GM12872 (cell line): ENCODE measurements around the gene ZNF732.

ENCODE experiments used
- TF ChIP-seq, protein P1 (sequence below): IDR thresholded peaks from 3 replicates; pipeline ENCODE4 v1.5.1; 2011; ENCODE audit warnings: low read depth, mild to moderate bottlenecking, low read length, moderate library complexity; ENCODE audit not compliant: insufficient read depth

The ZNF732 gene

DNA sequence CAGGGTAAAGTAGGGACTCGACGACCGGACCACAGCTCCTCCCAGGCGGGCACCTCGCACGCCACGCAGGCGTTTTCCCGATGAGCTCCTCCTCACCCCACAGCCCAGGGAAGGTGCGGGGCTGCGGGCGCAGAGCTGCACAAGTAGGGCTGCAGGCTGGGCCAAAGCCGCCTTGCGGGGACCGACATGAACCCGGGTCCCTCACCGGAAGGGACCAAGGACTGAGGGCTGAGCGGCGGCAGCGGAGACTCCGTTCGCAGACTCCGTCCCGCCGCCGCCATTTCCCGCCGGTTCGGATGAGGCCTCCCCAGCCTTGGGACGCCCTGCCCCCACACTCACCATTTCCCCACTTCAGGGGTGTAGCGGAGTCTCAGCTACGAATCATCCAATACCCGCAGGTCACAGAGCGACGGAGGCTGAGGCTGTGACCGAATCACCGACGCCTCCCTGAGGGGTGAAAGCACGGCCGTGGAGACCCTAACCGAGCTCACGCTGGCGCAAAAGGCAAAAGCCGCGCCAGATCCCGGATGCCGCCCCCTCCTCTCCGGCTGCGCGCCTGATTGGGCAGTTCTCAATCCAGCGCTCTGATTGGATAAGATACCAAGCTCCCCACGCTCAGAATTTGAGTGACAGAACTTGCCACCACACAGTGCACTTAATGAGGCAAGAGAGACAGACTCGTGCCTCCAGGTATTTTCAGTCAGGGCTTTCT lies at the start of gene ZNF732:
Gene ZNF732, minus strand, starts transcription at position 506 of the 712 bp plus-strand sequence. Its CDS starts 164 bp downstream, at position 342.
- TF ChIP-seq, protein P1, sequence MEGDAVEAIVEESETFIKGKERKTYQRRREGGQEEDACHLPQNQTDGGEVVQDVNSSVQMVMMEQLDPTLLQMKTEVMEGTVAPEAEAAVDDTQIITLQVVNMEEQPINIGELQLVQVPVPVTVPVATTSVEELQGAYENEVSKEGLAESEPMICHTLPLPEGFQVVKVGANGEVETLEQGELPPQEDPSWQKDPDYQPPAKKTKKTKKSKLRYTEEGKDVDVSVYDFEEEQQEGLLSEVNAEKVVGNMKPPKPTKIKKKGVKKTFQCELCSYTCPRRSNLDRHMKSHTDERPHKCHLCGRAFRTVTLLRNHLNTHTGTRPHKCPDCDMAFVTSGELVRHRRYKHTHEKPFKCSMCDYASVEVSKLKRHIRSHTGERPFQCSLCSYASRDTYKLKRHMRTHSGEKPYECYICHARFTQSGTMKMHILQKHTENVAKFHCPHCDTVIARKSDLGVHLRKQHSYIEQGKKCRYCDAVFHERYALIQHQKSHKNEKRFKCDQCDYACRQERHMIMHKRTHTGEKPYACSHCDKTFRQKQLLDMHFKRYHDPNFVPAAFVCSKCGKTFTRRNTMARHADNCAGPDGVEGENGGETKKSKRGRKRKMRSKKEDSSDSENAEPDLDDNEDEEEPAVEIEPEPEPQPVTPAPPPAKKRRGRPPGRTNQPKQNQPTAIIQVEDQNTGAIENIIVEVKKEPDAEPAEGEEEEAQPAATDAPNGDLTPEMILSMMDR = no peak

DNA sequence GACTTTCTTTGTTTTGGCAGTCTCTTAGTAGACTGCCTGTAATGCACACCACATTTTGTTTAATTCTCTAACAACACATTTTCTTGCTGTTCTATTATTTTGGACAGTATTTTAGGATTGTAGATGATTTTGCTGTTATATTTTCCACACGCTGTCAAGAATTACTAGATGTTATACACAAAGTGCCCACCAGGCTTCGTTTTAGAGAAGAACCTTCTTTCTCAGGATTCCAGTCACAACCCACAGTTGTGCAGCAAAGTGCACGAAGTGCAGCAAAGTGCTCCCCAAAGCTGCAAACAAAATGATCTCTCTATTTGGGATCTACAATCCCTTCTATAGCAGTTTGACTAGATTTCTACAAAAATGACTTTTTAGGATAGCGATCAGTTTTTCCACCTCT lies 34.7 kb upstream of the ZNF732 start:
- TF ChIP-seq, protein P1 = peak; percentile 18; the same call in 1 of the 3 replicates

DNA sequence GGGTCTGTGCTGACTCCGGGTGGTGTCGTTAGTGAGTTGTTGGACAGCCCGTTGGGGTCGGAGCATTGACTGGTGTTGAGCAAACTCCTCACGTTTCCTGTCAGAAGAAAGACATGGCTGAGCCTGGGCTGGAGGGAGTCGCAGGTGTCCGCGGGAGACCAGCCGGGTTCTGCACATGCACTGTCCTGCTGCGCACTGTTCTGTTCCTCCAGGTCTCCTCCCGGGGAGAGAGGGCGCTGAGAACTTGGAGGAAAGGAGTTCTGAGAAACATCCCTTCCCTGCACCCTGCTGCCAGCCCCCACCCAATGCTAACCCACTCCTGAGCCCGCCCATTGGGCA lies 33.5 kb upstream of the ZNF732 start:
- TF ChIP-seq, protein P1 = no peak

DNA sequence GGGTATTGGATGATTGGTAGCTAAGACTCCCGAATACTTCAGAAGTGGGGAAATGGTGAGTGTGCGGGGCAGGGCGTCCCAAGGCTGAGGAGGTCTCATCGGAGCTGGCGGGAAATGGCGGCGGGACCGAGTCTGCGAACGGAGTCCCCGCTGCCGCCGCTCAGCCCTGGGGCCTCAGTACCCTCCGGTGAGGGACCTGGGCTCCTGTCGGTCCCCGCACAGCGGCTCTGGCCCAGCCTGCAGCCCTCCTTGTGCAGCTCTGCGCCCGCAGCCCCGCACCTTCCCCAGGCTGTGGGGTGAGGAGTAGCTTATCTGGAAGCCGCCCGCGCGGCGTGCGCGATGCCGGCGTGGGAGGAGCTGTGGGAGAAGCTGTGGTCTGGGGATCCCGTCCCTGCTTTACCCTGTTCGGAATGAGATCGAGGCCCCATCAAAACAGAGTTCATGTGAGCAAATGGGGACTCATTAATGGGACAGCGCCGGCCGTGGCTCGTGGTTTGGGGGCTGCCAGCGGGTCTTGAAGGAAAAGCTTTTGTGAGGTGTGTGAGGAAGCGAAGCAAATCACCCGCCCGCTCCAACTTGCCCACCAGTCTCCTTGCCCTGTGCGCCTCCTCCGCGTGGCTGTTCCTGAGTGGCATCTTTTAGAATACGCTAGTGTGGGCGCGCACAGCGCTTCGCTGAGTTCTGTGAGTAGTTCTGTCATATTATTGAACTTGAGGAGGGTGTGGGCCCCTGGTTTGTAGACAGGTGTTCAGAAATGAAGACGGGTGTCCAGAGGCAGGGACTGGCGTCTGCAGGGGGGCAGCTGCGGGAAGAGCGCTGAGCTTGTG lies 32.9 kb upstream of the ZNF732 start:
- TF ChIP-seq, protein P1 = no peak

DNA sequence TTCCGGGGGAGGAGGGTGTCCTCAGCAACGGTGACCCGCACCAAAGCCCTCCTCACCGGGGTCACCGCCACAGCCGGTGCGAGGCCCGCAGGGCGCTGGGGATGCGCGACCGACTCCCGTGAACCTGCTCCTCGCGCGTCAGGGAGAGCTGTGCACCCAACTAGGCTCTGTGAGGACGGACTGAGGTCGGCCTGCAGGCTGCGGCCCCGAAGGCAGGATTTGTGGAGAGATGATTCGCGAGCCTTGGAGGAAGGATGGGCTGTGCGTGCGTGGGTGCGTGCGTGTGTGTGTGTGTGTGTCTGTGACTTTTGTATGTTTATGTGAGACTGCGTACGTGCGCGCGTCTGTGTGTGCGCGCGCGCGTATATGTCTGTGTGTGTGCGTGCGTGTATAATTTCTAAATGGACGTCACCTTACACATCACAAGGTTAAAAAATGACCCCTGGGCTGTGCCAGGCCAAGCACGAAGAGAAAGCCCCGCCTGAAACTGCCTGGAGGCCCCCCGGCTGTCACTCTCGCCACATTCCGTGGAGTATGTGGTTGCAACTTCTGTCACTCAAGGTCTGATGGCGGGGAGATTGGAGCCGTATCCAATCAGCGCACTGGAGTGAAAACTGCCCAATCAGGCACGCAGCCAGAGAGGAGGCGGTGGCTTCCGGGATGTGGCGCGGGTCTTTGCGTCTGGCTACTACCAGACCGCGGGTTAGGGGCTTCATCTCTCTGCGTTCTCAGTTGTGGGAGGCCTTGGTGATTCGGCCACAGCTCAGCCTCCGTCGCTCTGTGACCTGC lies 32.1 kb upstream of the ZNF732 start, which contains the start of gene ZNF141:
Gene ZNF141, plus strand, starts transcription at position 672 of the 789 bp plus-strand sequence. CDS start 170 bp downstream, outside the sequence.
- TF ChIP-seq, protein P1 = no peak

DNA sequence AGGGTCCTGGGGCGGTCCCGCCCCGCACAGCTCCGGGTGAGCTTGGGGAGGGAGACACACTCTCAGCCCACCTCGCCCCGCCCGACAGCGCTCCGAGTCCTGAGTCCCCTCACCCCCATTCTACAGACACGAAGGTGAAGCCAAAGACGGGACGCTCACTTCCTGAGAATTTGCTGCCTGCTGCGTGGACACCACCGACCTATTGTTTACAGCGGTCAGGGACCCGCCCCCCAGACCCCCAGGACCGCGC lies 31.5 kb upstream of the ZNF732 start:
- TF ChIP-seq, protein P1 = no peak
